HepG2 (cell line): ENCODE results near the gene KCNAB3. TPM values are rescaled to one million over a fixed set of nuclear protein-coding genes. Genes with fewer than 3 reads are reported as not detected.

ENCODE experiments used
- FOXA3 ChIP-seq: IDR thresholded peaks from 2 replicates; pipeline ENCODE4 v1.6.1; 2016; ENCODE audit warnings: missing genetic modification reagents, missing compliant biosample characterization
- FOXC1 ChIP-seq: sonication (generic); formaldehyde crosslinking; IDR thresholded peaks from 2 replicates; pipeline ENCODE4 v1.8.0; 2022; ENCODE audit warnings: mild to moderate bottlenecking, missing genetic modification reagents, borderline replicate concordance
- GPN1 ChIP-seq: sonication (generic); formaldehyde crosslinking; IDR thresholded peaks from 2 replicates; pipeline ENCODE4 v1.5.1; 2020; ENCODE audit warnings: missing genetic modification reagents, borderline replicate concordance
- KAT8 ChIP-seq: IDR thresholded peaks from 2 replicates; pipeline ENCODE4 v1.6.1; 2016; ENCODE audit warnings: missing genetic modification reagents, missing compliant biosample characterization
- SP2 ChIP-seq: sonication (generic); formaldehyde crosslinking; IDR thresholded peaks from 2 replicates; pipeline ENCODE4 v1.5.1; 2020; ENCODE audit warnings: mild to moderate bottlenecking, missing genetic modification reagents
- TCF7 ChIP-seq: sonication (generic); IDR thresholded peaks from 2 replicates; pipeline ENCODE4 v1.6.1; 2016; ENCODE audit warnings: antibody characterized with exemption, low read depth
- ZC3H13 ChIP-seq: sonication (generic); formaldehyde crosslinking; IDR thresholded peaks from 2 replicates; pipeline ENCODE4 v1.8.1; 2023; ENCODE audit warnings: mild to moderate bottlenecking, missing genetic modification reagents, moderate library complexity
- ZEB1 ChIP-seq: IDR thresholded peaks from 2 replicates; pipeline ENCODE4 v1.6.1; 2012; ENCODE audit warnings: mild to moderate bottlenecking, low read depth, inconsistent platforms; ENCODE audit not compliant: insufficient replicate concordance
- ZKSCAN1 ChIP-seq: fragments of 150-350 bp; IDR thresholded peaks from 2 replicates; pipeline ENCODE4 v1.6.1; 2014; ENCODE audit warnings: low read length
- ZNF264 ChIP-seq: sonication (generic); formaldehyde crosslinking; IDR thresholded peaks from 2 replicates; pipeline ENCODE4 v1.4.0; 2020; ENCODE audit warnings: missing genetic modification reagents
- ZNF552 ChIP-seq: sonication (generic); formaldehyde crosslinking; IDR thresholded peaks from 2 replicates; pipeline ENCODE4 v1.9.0; 2022; ENCODE audit warnings: missing genetic modification reagents, mild to moderate bottlenecking, borderline replicate concordance
- ZNF572 ChIP-seq: sonication (generic); formaldehyde crosslinking; IDR thresholded peaks from 2 replicates; pipeline ENCODE4 v1.5.1; 2020; ENCODE audit warnings: mild to moderate bottlenecking, missing genetic modification reagents
- ZNF605 ChIP-seq: sonication (generic); formaldehyde crosslinking; IDR thresholded peaks from 2 replicates; pipeline ENCODE4 v1.8.0; 2022; ENCODE audit warnings: mild to moderate bottlenecking, missing genetic modification reagents
- ZNF766 ChIP-seq: sonication (generic); formaldehyde crosslinking; IDR thresholded peaks from 2 replicates; pipeline ENCODE4 v1.5.0; 2020; ENCODE audit warnings: missing genetic modification reagents, borderline replicate concordance
- ZNF773 ChIP-seq: sonication (generic); formaldehyde crosslinking; IDR thresholded peaks from 2 replicates; pipeline ENCODE4 v1.4.0; 2020; ENCODE audit warnings: missing genetic modification reagents, borderline replicate concordance
- ZNF792 ChIP-seq: IDR thresholded peaks from 2 replicates; pipeline ENCODE4 v1.6.1; 2016
- ZNF850 ChIP-seq: sonication (generic); formaldehyde crosslinking; conservative IDR thresholded peaks from 2 replicates; pipeline ENCODE4 v1.9.0; 2021; ENCODE audit warnings: mild to moderate bottlenecking, missing genetic modification reagents
- ZNF883 ChIP-seq: sonication (generic); formaldehyde crosslinking; IDR thresholded peaks from 2 replicates; pipeline ENCODE4 v1.5.1; 2020; ENCODE audit warnings: mild to moderate bottlenecking, missing genetic modification reagents; ENCODE audit errors: not compliant biosample characterization
- polyA plus RNA-seq, 8 experiments: library from polyadenylated mRNA; depleted of rRNA in 3 of 8; stranded (reverse) in 7 of 8; unstranded in 1 of 8; fragments of >200 nt; fragmentation: Illumina TruSeq in 4 of 8; extraction: Trizol in 4 of 8; gene quantifications; 2 replicates each; pipeline versions ENCODE4 v1.2.1 to v1.2.3, GENCODE V29; 2011 to 2016; ENCODE audit warnings: low read depth in 4 of 8, missing spikeins in 1 of 8, mixed read lengths in 1 of 8; ENCODE audit not compliant: insufficient read depth in 1 of 8
- total RNA-seq, 5 experiments: library from RNA; depleted of rRNA; stranded (reverse); fragments of >200 nt; fragmentation: Illumina TruSeq; extraction: Trizol; gene quantifications; 2 replicates each; pipeline ENCODE4 v1.2.3, GENCODE V29; 2016; ENCODE audit warnings: low read depth in 1 of 5
- TF ChIP-seq, protein P1 (sequence below): sonication (generic); formaldehyde crosslinking; IDR thresholded peaks from 2 replicates; pipeline ENCODE4 v1.5.0; 2020; ENCODE audit warnings: mild to moderate bottlenecking, missing genetic modification reagents, borderline replicate concordance
- TF ChIP-seq, protein P2 (sequence below): sonication (generic); formaldehyde crosslinking; IDR thresholded peaks from 2 replicates; pipeline ENCODE4 v1.4.0; 2020; ENCODE audit warnings: low read depth, mild to moderate bottlenecking, missing genetic modification reagents
- TF ChIP-seq, protein P3 (sequence below): sonication (generic); formaldehyde crosslinking; IDR thresholded peaks from 2 replicates; pipeline ENCODE4 v1.8.0; 2022; ENCODE audit warnings: mild to moderate bottlenecking, missing genetic modification reagents; ENCODE audit not compliant: insufficient replicate concordance
- TF ChIP-seq, protein P4 (sequence below): sonication (generic); formaldehyde crosslinking; IDR thresholded peaks from 2 replicates; pipeline ENCODE4 v1.9.0; 2022; ENCODE audit warnings: missing genetic modification reagents, mild to moderate bottlenecking, borderline replicate concordance

The KCNAB3 gene
- total and polyA plus RNA-seq, 2 of the 13 experiments (the other 11 are each of a cell fraction or from before 2014, with no cell fraction given): 0.29 to 0.88 TPM

DNA sequence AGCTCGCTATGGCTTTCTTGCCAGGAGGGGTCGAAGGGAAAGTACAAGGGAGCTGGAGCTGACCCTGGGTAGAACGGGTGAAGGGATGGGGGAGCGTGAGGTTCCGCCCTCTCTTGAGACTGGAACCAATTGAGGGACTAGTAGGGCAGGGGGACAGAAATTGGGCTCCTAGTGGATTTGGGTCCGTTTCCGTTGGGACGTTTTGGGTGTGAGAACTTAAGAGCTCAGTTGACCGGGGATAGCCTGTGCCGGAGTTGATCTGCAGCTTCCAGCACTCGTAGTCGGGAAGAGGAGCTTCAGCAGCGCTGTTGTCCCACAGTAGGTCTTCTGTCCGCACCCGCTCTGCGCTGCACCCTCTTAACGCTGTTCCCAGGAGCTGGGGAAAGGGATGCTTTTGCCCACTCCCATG, 2.8 kb upstream of the KCNAB3 start (continued):
- TF ChIP-seq FOXA3 (CRISPR knock-in tag) (no peak), GPN1 (no peak), ZNF264 (CRISPR knock-in tag) (no peak), ZNF605 (CRISPR knock-in tag) (no peak), ZEB1 (no peak), ZC3H13 (no peak), FOXC1 (CRISPR knock-in tag) (no peak), TCF7 (no peak), ZNF883 (no peak), ZKSCAN1 (peak; percentile 92), ZNF766 (no peak), ZNF792 (CRISPR knock-in tag) (no peak), ZNF773 (CRISPR knock-in tag) (no peak), KAT8 (CRISPR knock-in tag) (no peak), ZNF552 (no peak), ZNF850 (CRISPR knock-in tag) (no peak), ZNF572 (peak; percentile 33; the same call in 1 of the 2 replicates), SP2 (CRISPR knock-in tag) (0 out of 2 replicates have a peak, but pooled peaks have one; percentile 3)
- TF ChIP-seq, protein P1, sequence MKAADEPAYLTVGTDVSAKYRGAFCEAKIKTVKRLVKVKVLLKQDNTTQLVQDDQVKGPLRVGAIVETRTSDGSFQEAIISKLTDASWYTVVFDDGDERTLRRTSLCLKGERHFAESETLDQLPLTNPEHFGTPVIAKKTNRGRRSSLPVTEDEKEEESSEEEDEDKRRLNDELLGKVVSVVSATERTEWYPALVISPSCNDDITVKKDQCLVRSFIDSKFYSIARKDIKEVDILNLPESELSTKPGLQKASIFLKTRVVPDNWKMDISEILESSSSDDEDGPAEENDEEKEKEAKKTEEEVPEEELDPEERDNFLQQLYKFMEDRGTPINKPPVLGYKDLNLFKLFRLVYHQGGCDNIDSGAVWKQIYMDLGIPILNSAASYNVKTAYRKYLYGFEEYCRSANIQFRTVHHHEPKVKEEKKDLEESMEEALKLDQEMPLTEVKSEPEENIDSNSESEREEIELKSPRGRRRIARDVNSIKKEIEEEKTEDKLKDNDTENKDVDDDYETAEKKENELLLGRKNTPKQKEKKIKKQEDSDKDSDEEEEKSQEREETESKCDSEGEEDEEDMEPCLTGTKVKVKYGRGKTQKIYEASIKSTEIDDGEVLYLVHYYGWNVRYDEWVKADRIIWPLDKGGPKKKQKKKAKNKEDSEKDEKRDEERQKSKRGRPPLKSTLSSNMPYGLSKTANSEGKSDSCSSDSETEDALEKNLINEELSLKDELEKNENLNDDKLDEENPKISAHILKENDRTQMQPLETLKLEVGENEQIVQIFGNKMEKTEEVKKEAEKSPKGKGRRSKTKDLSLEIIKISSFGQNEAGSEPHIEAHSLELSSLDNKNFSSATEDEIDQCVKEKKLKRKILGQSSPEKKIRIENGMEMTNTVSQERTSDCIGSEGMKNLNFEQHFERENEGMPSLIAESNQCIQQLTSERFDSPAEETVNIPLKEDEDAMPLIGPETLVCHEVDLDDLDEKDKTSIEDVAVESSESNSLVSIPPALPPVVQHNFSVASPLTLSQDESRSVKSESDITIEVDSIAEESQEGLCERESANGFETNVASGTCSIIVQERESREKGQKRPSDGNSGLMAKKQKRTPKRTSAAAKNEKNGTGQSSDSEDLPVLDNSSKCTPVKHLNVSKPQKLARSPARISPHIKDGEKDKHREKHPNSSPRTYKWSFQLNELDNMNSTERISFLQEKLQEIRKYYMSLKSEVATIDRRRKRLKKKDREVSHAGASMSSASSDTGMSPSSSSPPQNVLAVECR (CRISPR knock-in tag): no peak
- TF ChIP-seq, protein P2, sequence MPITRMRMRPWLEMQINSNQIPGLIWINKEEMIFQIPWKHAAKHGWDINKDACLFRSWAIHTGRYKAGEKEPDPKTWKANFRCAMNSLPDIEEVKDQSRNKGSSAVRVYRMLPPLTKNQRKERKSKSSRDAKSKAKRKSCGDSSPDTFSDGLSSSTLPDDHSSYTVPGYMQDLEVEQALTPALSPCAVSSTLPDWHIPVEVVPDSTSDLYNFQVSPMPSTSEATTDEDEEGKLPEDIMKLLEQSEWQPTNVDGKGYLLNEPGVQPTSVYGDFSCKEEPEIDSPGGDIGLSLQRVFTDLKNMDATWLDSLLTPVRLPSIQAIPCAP (CRISPR knock-in tag): no peak
- TF ChIP-seq, protein P3, sequence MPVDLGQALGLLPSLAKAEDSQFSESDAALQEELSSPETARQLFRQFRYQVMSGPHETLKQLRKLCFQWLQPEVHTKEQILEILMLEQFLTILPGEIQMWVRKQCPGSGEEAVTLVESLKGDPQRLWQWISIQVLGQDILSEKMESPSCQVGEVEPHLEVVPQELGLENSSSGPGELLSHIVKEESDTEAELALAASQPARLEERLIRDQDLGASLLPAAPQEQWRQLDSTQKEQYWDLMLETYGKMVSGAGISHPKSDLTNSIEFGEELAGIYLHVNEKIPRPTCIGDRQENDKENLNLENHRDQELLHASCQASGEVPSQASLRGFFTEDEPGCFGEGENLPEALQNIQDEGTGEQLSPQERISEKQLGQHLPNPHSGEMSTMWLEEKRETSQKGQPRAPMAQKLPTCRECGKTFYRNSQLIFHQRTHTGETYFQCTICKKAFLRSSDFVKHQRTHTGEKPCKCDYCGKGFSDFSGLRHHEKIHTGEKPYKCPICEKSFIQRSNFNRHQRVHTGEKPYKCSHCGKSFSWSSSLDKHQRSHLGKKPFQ (CRISPR knock-in tag): peak; percentile 29
- TF ChIP-seq, protein P4, sequence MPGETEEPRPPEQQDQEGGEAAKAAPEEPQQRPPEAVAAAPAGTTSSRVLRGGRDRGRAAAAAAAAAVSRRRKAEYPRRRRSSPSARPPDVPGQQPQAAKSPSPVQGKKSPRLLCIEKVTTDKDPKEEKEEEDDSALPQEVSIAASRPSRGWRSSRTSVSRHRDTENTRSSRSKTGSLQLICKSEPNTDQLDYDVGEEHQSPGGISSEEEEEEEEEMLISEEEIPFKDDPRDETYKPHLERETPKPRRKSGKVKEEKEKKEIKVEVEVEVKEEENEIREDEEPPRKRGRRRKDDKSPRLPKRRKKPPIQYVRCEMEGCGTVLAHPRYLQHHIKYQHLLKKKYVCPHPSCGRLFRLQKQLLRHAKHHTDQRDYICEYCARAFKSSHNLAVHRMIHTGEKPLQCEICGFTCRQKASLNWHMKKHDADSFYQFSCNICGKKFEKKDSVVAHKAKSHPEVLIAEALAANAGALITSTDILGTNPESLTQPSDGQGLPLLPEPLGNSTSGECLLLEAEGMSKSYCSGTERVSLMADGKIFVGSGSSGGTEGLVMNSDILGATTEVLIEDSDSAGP (CRISPR knock-in tag): peak; percentile 25; the same call in 1 of the 2 replicates
